Lower leg skin (tissue), 3 donors: ENCODE measurements around the gene POLDIP2.

ENCODE experiments used
- CTCF ChIP-seq, 3 donors: fragments of 450-650 bp; IDR thresholded peaks; one replicate each; pipeline ENCODE4 v1.5.1; 2016; ENCODE audit warnings: antibody characterized with exemption in 3 of 3, mild to moderate bottlenecking in 3 of 3, moderate library complexity in 2 of 3
- POLR2A ChIP-seq, 2 donors: fragments of 450-650 bp; IDR thresholded peaks; one replicate each; pipeline ENCODE4 v1.6.1; 2016 to 2017; ENCODE audit warnings: antibody characterized with exemption in 2 of 2, mild to moderate bottlenecking in 1 of 2, moderate library complexity in 1 of 2

- no peak for TF ChIP-seq CTCF (IDR thresholded peaks at IDR 0.05)
- no peak for TF ChIP-seq POLR2A (IDR thresholded peaks at IDR 0.05)
Observed at GRCh38 chr17:28320215-28321061, 36.9 kb downstream of the POLDIP2 start.
